Stimulated activated CD8-positive, alpha-beta memory T cell treated with anti-CD3 and anti-CD28 coated beads, Interleukin-7, amount 100 ng/mL, for 24 hours (primary cell): ENCODE results near the gene HCRTR1.

Experiments used
- DNase-seq: peaks from one replicate; pipeline ENCODE4 v3.0.0-alpha.2; 2020; ENCODE audit warnings: low read depth

Gene HCRTR1

DNA sequence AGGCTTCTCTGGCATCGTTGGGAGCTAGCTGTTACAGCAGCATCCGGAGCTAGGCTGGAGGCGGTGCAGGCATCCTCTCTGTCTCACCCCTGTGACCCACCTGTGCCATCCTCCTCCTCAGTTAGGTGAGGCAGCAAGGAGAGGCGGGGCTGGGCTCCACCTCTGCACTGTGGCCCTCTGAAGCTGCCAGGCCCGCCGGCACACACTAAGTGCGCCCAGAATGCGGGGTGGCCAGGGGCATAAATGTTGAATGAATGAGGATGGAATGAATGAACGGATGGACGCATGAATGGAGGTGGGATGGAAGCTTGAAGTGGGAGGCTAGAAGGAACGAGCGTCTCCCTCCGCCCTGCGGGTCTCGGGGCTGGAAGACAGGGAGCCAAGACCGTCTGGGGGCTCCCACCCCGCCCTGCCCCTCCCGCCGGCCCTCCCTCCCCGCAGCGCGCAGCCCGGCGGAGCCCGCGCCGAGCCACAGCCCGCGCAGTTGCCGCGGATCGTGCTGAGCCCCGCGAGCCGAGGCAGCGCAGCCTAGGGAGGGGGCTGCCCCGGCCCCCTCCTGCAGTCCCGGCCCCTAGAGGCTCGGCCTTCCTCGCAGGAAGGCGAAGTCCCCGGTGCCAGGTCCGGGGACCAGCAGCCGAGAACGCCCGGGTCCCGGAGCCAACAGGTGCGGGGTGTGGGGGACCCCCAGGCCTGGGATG lies at the start of gene HCRTR1:
Gene HCRTR1, plus strand, starts transcription at position 472 of the 698 bp plus-strand sequence. CDS start 1,504 bp downstream, outside the sequence.
- DNase-seq: no peak

DNA sequence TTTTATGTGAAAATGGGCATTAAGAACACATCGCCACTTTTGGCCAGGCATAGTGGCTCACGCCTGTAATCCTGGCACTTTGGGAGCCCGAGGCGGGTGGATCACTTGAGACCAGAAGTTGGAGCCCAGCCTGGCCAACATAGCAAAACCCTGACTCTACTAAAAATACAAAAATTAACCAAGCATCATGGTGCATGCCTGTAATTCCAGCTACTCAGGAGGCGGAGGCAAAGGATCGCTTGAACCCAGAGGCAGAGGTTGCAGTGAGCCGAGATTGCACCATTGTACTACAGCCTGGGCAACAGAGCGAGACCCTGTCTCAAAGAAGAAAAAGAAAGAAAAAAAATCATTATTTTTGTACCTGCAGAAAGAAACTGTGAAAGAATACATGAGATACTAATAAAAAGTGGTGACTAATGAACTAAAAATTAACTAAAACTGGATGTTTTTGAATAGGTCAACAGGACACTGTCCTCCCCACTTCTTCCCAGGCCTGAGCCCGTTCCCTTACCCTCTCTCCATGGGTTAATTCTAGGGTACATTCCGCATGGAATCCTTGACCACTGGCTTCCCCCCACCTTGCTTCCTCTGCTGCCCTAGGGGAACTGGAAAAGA lies 49.4 kb upstream of the HCRTR1 start:
- no peak for DNase-seq

DNA sequence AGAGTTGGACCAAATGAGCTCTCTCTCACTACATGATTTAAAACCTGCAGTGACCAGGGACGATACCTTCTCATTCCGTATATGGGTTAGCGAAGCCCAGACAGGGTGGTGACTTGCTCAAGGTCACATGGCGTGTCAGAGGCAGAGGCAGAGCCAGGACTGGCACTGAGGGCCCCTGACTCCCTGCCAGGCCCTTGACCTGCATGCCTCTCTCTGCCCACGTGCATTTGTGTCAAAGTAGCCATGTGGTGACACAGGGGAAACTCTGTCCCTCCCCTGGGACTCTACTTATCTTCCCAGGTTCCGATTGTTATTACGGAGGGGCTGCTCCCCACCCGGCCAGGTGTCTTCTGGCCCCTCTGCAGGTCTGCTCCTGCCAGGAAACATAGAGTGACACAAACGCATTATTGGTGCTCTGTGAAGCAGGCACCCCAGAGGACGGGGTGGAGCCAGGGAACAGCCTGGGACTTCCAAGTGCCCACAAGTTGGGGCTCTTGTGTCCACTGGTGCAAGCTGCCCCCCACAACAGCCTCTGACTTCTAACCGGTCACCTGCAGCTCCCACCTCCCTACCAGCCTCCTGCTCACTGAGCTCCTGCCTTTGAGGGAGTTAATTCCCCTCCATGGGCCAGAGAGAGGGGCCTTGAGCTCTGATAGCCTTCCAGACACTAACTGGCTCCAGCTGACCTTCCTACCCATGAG lies 48.4 kb upstream of the HCRTR1 start:
- DNase-seq: no peak

- DNase-seq: no peak
These were observed 47.8 kb upstream of the HCRTR1 start for GRCh38 chr1:31569596-31570173.

DNA sequence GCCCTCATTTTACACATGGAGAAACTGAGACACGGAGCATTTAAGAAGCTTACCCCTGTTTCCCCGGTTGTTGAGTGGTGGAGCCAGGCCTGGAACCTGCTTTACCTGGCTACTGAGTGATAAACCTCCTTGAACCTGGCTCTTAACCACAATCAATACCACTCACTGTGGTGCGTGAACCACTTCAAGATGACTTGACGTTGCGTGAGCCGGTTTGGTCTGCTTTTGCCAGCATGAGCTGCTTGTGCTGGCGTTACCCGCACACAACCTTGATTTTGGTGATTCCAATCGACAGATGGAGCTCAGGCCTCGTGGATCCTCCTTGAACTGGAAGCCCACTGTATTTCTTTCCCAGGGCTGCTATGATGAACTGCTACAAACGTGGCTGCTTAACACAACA lies 47.3 kb upstream of the HCRTR1 start:
- no peak for DNase-seq

DNA sequence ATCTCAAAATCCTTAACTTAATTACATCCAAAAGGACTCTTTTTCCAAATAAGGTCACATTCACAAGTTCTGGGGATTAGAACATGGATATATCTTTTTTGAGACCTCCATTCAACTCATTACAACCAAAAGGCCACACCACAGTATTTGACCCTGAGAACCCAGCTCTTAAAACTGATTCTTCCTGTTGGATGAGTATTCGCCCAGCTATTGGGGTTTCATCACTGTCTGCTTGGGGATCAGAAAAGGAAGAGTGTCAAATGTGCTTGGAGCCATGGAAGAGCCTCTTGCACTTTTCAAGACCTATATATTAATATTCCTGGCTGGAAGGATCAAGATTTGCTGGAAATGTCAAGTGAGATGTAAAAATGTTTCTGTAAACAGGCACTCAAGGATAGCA lies 46.6 kb upstream of the HCRTR1 start:
- DNase-seq: no peak

DNA sequence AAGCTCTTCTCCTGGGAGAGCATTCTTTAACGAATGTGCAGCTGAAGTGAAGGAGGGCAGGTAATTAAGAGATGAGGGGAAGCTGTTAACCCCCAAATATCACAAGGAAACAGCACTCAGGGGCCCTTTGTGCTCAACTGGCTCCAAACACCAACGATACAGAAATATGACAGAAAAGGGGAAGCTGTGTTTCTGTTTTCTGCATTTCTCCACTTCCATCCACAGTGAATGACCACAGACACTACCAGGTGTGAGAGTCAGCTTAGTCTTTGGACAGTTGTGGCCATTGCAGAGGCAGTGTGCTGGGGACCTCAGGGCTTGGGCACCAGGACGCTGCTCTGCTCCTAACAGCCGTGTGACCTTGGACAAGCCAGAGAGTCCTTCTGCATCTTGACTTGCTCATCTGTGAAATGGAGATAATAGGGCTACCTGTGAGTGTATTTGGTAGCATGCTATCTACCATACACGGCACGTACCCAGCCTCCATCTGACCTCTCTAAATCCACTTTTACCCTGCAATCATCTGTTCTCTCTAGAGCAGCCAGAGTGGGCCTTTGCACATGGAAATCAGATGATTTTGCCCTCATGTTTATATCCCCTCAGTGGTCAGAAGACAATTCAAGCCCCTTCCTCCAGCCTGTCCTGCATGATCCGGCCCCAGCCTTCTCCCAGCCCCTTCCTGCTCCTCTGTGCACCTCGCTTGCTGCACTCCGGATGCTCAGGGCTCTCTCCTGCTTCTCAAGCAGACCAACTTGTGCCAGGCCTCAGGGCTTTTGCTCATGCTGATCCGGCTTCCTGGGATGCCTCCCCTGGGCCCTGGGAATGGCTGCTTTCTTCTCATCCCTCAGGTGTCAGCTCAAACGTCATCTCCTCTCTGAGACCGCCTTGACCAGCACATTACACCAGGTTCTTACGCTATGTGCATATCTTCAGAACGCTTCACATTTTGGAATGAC lies 45.9 kb upstream of the HCRTR1 start:
- DNase-seq: no peak

GRCh38 chr1:31572323-31573104 lies 45.0 kb upstream of the HCRTR1 start:
- DNase-seq: no peak

- DNase-seq: no peak
These were observed 44.2 kb upstream of the HCRTR1 start for GRCh38 chr1:31573261-31573660.

- no peak for DNase-seq
These were observed 42.6 kb upstream of the HCRTR1 start for GRCh38 chr1:31574749-31575368.

DNA sequence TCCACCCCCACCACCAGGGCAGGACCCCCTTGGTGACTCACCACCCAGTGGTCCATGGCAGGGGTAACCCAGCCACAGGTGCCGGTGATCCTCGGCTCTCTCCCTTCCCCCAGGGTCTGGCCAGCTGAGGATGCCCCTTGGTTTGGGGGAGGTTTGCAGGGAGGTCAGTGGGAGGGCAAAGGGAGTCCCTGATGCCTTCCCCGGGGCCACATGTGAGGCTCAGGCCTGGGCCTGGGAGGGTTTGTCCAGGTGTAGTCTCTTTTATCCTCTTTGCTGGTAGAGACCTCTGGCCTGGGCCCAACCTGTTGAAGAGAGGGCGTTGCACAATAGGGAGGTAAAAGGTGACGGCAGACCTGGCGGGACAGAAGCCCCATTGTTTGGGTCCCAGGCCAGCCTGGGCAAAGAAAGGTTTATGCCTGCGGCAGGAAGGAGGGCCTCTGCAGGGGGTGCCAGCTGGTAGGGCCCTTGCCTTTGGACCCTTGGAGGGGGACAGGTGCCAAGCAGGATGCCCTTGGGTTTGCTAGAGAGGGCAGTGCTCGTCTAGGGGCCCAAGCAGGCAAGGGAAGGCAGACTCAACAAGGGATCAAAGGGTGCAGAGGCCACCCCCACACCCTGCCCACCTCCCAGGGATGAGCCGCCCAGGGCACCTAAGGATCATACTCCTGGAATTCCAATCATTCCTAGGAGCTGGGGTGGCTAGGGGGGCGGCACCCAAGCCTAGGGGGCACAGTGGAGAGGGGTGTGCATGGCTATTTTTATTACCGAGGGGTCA lies 41.9 kb upstream of the HCRTR1 start:
- no peak for DNase-seq

GRCh38 chr1:31576201-31576669 lies 41.3 kb upstream of the HCRTR1 start, which contains the start of gene TINAGL1:
TSS of gene TINAGL1 (plus strand) at chr1:31576515. CDS start at chr1:31577149, 634 bp downstream.
- DNase-seq: no peak

DNA sequence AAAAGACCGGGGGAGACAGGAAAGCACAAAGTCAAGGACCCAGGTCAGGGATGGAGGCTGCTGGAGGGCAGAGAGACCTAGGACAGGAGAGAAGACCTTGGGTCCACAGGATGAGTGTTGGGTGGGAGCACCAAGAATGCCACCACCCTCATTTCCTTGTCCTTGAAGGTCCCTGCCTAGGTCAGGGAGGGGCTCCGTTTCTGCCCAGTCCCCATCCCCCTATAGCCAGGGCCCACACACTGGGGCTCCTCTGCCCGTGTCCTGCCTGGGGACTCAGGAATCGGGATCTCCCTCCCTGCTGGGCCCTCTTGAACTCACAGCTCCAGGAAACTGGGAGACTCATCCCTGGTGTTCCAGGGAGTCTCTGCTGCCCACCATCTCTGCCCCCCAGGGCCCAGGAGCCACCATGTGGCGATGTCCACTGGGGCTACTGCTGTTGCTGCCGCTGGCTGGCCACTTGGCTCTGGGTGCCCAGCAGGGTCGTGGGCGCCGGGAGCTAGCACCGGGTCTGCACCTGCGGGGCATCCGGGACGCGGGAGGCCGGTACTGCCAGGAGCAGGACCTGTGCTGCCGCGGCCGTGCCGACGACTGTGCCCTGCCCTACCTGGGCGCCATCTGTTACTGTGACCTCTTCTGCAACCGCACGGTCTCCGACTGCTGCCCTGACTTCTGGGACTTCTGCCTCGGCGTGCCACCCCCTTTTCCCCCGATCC lies 40.6 kb upstream of the HCRTR1 start:
- DNase-seq: no peak

- DNase-seq: no peak
These were observed 39.8 kb upstream of the HCRTR1 start for GRCh38 chr1:31577515-31578192.

GRCh38 chr1:31579374-31579773 lies 38.1 kb upstream of the HCRTR1 start:
- no peak for DNase-seq

GRCh38 chr1:31580513-31580870 lies 37.0 kb upstream of the HCRTR1 start:
- DNase-seq: no peak

DNA sequence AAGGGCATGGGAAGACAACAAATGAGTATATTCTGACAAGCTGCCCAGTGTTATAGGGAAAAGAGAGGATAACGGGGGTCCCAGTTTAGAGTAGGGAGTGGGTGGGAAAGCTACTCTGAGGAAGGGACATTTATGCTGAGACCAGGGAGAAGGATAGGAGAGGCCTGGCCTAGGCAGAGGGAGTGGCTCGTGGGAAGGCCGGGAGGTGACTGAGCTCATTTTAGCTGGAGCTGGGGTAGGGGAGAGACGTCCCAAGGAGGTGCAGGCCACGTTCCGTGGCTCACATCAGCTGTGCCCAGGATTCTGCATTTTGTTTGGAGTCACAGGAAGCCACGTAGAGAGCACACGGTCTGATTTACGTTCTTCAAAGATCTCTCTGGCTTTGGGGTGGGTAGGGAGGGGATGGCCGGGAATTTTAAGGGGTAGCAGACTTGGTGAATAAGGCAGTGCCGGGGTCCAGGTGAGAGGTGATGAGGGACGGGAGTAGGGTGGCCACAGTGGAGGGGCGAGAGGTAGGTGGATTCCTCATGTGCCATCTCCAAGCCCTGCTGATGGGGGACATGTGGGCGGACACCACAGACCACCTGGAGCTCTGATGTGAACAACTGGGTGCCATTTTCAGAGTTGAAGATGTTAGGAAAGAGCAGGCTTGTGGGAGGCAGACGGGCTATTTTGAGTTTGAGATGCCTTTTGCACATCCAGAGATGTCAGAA lies 36.4 kb upstream of the HCRTR1 start:
- no peak for DNase-seq
